ENCODE data around the gene MLPH. TPM values are rescaled to one million over a fixed set of nuclear protein-coding genes. Genes with fewer than 3 reads are reported as not detected.
"Not testable (repeated sequence)": the region's sequence is repeated elsewhere in the genome, so short reads cannot be mapped to it uniquely, and the experiment has no call there.

MLPH gene
- polyA plus RNA-seq, 1 donor, result 31.8 TPM

DNA sequence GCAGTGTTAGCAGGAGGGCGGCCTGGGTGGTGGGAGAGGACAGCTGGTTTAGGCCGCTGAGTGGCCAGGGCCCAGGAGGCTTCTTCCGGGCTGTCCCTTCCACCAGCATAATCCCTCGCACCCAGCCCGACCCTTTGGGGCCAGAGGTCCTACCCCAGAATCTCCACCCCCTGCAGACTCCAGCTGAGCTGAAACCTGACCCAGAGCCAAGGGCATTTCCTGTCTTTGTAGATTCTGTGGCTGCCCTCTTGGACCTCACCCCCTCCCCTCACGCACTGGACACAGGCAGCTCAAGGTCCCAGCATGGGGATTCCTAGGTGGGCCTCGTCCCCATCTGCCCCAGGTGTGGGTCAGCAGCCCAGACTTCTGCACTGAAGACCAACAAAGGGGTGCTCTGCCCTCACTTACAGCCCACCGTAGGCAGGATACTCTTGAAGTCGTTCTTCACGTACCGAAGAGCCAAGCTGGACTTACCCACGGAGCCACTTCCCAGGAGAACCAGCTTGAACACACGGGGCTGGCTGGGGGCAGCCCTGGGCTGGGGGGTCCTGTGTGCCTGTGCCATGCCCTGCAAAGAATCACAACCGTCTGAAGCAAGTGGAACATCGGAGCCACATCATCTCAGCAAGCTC, 98.7 kb downstream of the MLPH start:
- H3K27me3 ChIP-seq (ENCODE audit: control insufficient read depth, insufficient read depth, low read length), result no peaks in the 10 kb centered on the region
- no peaks in the 10 kb centered on the region for H3K9me3 ChIP-seq (ENCODE audit: control insufficient read depth, low read depth, low read length)
- WGBS (ENCODE audit: insufficient coverage, low lambda C conversion rate), result no CpG with 5 or more reads among the region's 15 CpGs
- peaks cover 8% of the 10 kb centered on the region for H3K4me1 ChIP-seq (ENCODE audit: control insufficient read depth, insufficient read depth, low read length)
- peaks cover 36% of the 10 kb centered on the region for H3K36me3 ChIP-seq (ENCODE audit: control insufficient read depth, insufficient read depth, low read length)
- no peak overlapping the region for H3K4me3 ChIP-seq (ENCODE audit: low read length)
- no peak for DNase-seq
- no peak overlapping the region for H3K27ac ChIP-seq (ENCODE audit: low read length)

DNA sequence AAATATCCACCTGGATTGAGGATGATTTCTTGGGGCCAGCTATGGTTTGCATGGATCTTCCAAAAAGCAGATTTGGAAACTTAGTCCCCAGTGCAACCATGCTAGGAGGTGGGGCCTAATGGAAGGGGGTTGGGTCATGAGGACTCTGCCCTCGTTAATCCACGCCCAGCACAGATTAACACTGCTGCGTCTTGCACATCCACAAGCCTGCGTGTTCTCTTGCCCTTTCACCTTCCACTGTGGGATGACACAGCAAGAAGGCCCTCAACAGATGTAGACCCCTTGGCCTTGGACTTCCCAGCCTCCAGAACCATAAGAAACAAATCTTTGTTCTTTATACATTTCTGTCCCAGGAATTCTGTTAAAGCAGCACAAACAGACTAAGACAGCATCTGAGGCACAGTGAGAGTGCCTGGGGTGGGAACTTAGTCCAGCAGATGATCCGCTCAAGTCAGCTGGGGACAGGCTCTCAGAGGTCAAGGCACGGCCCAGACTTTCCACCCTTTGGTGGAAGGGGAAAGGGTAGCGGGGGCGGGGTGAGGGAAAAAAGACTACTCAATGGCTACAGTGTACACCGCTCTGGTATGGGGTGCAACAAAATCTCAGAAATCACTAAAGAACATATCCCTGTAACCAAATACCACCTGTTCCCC, 101.1 kb downstream of the MLPH start:
- Histone ChIP-seq H3K27me3 (ENCODE audit: control insufficient read depth, insufficient read depth, low read length) (no peaks in the 10 kb centered on the region), H3K9me3 (ENCODE audit: control insufficient read depth, low read depth, low read length) (no peaks in the 10 kb centered on the region), H3K4me3 (ENCODE audit: low read length) (peak overlapping the region; percentile 59), H3K36me3 (ENCODE audit: control insufficient read depth, insufficient read depth, low read length) (peaks cover 25% of the 10 kb centered on the region), H3K4me1 (ENCODE audit: control insufficient read depth, insufficient read depth, low read length) (peaks cover 19% of the 10 kb centered on the region), H3K27ac (ENCODE audit: low read length) (peak overlapping the region; percentile 96)
- peak; percentile 43 to 70 for DNase-seq
- WGBS (ENCODE audit: insufficient coverage, low lambda C conversion rate), result 100% methylated on average over 1 of the region's 9 CpGs

DNA sequence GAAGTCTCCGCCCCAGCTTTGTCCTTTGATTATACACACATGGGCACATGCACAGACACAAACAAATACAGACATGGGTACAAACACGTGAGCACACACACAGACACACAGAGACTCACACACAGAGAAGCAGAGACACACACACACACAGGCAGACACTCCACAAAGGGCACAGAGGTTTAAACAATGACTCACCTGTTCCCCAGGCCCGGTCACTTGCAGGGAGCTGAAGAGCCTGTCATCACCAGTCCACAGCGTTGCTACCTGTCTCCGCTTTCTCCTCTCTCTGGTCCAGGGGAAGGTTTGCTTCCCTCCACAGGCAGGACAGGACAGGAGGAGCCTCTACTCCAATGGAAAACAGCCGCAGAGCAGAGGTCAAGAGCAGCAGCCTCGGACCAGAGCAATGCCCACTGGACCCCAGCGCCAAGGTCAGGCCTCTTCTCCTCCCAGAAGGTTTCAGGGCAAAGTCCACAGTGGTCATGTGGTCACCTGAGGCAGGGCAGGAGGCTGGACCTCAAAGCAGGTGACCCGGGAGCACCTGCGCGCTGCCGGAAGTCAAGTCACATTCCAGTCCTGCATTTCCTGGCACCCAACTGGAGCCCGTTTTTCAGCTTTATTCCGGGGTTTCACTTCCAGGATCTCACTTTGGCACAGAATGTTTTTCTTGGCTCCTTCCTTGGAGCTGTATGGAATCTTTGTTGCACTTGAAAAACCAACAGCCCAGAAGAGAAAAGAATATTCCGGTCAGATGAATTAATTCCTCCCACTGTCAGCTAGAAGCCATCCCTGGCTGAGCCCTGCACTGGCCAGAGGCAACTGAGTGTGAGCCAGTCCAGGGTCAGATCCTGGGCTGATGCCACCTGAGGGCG, 103.5 kb downstream of the MLPH start, which contains the start of gene RAB17:
TSS of gene RAB17 (minus strand) at position 463 of the 869 bp plus-strand sequence. CDS start 4,580 bp downstream, outside the sequence.
- WGBS (ENCODE audit: insufficient coverage, low lambda C conversion rate), result 20% methylated on average over 1 of the region's 16 CpGs
- H3K4me1 ChIP-seq (ENCODE audit: control insufficient read depth, insufficient read depth, low read length), result peaks cover 41% of the 10 kb centered on the region

DNA sequence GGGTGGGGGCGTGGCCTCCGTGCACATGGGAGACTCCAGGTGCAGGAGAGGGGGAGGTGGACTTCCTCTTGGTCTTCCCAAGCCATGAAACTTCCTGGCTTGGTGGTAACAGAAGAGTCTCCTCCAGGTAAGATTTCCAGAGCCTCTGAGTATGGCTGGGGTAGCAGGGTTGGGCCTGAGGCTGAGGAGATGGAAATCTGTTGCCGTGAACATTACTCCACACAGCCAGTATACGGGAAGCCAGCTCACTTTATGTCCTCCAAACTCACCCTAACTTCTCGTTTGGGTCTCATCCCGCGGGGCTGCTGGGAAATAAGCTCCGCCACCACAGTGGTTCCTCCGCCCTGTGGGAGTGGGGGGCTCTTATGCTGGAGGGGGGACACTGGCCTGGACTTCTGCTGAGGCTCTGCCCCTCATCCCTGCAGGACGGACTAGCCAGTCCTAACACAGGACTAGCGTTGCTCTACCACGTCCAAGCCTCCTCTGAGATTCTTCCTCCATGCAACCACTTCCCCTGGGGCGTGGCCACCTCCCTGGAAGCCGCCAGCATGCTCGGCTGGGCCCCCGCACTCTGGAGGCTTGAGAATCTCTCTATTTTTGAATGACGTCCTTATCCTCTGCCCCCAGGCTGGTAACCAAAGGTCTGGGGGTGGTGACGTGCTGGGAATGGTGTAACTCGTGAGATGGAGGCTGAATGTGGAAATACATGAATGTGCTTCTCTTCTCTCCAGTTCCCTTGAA, 104.3 kb downstream of the MLPH start:
- WGBS (ENCODE audit: insufficient coverage, low lambda C conversion rate), result 59% methylated on average over 2 of the region's 19 CpGs
- H3K27me3 ChIP-seq (ENCODE audit: control insufficient read depth, insufficient read depth, low read length), result no peaks in the 10 kb centered on the region
- H3K4me1 ChIP-seq (ENCODE audit: control insufficient read depth, insufficient read depth, low read length), result peaks cover 47% of the 10 kb centered on the region
- peak overlapping the region; percentile 59 for H3K4me3 ChIP-seq (ENCODE audit: low read length)
- no peaks in the 10 kb centered on the region for H3K9me3 ChIP-seq (ENCODE audit: control insufficient read depth, low read depth, low read length)
- DNase-seq, result peak in 1 of 2 donors; percentile 58
- no peaks in the 10 kb centered on the region for H3K36me3 ChIP-seq (ENCODE audit: control insufficient read depth, insufficient read depth, low read length)
- peak overlapping the region; percentile 96 for H3K27ac ChIP-seq (ENCODE audit: low read length)

More for the DNA sequence above, 103.5 kb downstream of the MLPH start, which contains the start of gene RAB17:
- H3K36me3 ChIP-seq (ENCODE audit: control insufficient read depth, insufficient read depth, low read length), result peaks cover 7% of the 10 kb centered on the region
- H3K4me3 ChIP-seq (ENCODE audit: low read length), result peak within 1 kb of the TSS; percentile 59
- DNase-seq, result peak; percentile 92 to 95
- no peaks in the 10 kb centered on the region for H3K27me3 ChIP-seq (ENCODE audit: control insufficient read depth, insufficient read depth, low read length)
- H3K27ac ChIP-seq (ENCODE audit: low read length), result peak within 1 kb of the TSS; percentile 96
- no peaks in the 10 kb centered on the region for H3K9me3 ChIP-seq (ENCODE audit: control insufficient read depth, low read depth, low read length)

DNA sequence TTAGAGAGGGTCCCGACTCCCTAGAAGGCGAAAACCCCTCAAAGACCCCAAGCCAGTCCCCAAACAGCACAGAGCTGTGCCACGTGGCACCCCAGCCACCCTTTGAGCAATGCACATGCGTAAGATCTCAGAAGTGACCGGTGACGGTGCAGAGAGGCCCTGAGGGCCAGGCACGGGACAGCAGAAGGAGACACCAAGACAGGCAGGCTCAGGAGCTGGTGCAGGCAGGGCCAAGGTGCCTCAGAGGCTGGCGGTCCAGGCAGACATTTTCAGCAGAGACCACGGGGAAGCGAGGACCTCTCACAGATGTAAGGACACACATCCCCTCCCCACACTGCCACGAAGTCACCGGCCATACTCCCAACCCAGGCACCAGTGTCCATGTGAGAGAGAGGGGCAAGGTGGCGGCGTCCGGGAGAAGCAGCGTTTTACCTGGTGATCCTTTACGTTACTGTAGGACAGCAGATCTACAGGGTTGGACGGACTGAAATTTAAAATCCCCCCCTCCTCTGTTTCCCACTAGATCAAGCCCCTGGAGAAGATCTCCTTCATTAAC, 105.5 kb downstream of the MLPH start:
- Histone ChIP-seq H3K36me3 (ENCODE audit: control insufficient read depth, insufficient read depth, low read length) (no peaks in the 10 kb centered on the region), H3K27me3 (ENCODE audit: control insufficient read depth, insufficient read depth, low read length) (no peaks in the 10 kb centered on the region), H3K9me3 (ENCODE audit: control insufficient read depth, low read depth, low read length) (no peaks in the 10 kb centered on the region), H3K27ac (ENCODE audit: low read length) (no peak overlapping the region), H3K4me1 (ENCODE audit: control insufficient read depth, insufficient read depth, low read length) (peaks cover 54% of the 10 kb centered on the region), H3K4me3 (ENCODE audit: low read length) (no peak overlapping the region)
- WGBS (ENCODE audit: insufficient coverage, low lambda C conversion rate), result no CpG with 5 or more reads among the region's 18 CpGs
- DNase-seq, result no peak

DNA sequence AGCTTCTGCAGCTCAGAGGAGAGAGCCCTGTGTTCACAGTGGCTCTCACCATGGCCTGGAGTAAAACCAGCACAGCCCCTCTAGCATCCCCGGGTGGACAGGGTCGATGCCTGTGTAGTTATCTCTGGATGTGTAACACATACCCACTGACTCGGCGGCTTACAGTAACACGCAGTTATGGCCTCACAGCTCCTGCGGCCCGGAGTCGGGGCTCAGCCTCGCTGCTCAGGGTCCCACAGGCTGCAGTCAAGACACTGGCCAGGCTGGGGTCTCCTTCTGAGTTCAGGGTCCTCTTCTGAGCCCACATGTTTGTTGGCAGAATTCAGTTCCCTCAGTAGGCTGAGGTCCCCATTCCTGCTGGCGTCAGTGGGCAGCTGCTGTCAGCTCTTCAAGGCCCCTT, 106.0 kb downstream of the MLPH start:
- no peak overlapping the region for H3K27ac ChIP-seq (ENCODE audit: low read length)
- no peak overlapping the region for H3K4me3 ChIP-seq (ENCODE audit: low read length)
- H3K36me3 ChIP-seq (ENCODE audit: control insufficient read depth, insufficient read depth, low read length), result no peaks in the 10 kb centered on the region
- peaks cover 54% of the 10 kb centered on the region for H3K4me1 ChIP-seq (ENCODE audit: control insufficient read depth, insufficient read depth, low read length)
- H3K9me3 ChIP-seq (ENCODE audit: control insufficient read depth, low read depth, low read length), result no peaks in the 10 kb centered on the region
- no peak for DNase-seq
- no peaks in the 10 kb centered on the region for H3K27me3 ChIP-seq (ENCODE audit: control insufficient read depth, insufficient read depth, low read length)
- WGBS (ENCODE audit: insufficient coverage, low lambda C conversion rate), result no CpG with 5 or more reads among the region's 10 CpGs

DNA sequence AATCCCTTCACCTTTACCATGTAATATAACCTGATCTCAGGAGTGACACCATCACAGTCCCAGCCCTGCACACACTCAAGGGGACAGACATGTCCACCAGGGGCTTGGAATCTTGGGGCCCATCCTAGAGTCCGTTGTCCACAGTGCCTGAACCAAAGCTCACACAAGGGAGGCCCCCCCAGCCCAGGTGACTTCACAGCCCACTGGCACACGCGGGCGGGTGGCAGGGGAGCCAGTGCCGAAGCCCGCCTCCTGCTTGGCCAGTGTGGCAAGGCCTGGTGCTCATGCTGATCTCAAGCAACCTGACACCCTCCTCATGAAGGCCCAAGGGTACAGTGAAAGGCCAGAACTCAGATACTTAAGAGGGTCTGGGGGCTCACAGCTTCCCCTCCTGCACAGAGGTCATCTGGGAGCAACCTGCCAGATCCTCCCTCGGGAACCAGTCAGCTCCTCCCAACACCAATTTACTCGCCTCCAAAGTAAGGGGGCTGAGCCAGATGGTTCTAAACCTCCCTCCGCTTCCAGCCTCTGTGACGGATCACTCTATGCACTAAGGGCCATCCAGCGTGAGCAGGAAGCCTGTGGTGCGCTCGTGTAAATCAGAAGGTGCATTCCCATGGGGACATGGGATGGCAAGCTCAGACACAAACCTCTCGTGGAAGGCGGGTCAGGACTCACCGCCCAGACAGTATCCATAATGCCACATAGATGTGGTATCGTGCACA, 106.7 kb downstream of the MLPH start:
- Histone ChIP-seq H3K4me1 (ENCODE audit: control insufficient read depth, insufficient read depth, low read length) (peaks cover 54% of the 10 kb centered on the region), H3K9me3 (ENCODE audit: control insufficient read depth, low read depth, low read length) (no peaks in the 10 kb centered on the region), H3K27me3 (ENCODE audit: control insufficient read depth, insufficient read depth, low read length) (no peaks in the 10 kb centered on the region), H3K36me3 (ENCODE audit: control insufficient read depth, insufficient read depth, low read length) (no peaks in the 10 kb centered on the region), H3K4me3 (ENCODE audit: low read length) (no peak overlapping the region), H3K27ac (ENCODE audit: low read length) (peak overlapping the region; percentile 74)
- WGBS (ENCODE audit: insufficient coverage, low lambda C conversion rate), result 100% methylated on average over 1 of the region's 17 CpGs
- DNase-seq, result no peak

DNA sequence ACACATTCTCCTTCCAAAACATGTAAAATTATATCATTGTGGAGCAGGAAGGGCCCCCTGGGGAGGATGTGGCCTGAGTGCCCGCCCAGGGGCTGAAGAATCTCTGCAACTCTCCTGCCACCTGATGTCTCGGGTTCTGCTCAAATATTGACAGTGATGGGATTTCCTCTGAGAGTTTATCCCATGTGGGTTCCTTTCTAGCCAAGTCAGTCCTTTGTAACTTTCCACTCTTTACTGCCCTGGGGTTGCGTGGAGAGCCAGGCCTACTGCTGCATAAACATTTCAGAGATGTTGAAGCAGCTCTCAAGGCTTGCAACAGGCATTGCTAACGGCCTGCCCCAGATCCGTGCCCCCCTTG, 107.4 kb downstream of the MLPH start:
- H3K27me3 ChIP-seq (ENCODE audit: control insufficient read depth, insufficient read depth, low read length), result no peaks in the 10 kb centered on the region
- no peaks in the 10 kb centered on the region for H3K36me3 ChIP-seq (ENCODE audit: control insufficient read depth, insufficient read depth, low read length)
- H3K4me3 ChIP-seq (ENCODE audit: low read length), result no peak overlapping the region
- DNase-seq, result no peak
- no CpG with 5 or more reads among the region's 5 CpGs for WGBS (ENCODE audit: insufficient coverage, low lambda C conversion rate)
- H3K27ac ChIP-seq (ENCODE audit: low read length), result peak overlapping the region; percentile 74
- H3K4me1 ChIP-seq (ENCODE audit: control insufficient read depth, insufficient read depth, low read length), result peaks cover 54% of the 10 kb centered on the region
- H3K9me3 ChIP-seq (ENCODE audit: control insufficient read depth, low read depth, low read length), result no peaks in the 10 kb centered on the region

DNA sequence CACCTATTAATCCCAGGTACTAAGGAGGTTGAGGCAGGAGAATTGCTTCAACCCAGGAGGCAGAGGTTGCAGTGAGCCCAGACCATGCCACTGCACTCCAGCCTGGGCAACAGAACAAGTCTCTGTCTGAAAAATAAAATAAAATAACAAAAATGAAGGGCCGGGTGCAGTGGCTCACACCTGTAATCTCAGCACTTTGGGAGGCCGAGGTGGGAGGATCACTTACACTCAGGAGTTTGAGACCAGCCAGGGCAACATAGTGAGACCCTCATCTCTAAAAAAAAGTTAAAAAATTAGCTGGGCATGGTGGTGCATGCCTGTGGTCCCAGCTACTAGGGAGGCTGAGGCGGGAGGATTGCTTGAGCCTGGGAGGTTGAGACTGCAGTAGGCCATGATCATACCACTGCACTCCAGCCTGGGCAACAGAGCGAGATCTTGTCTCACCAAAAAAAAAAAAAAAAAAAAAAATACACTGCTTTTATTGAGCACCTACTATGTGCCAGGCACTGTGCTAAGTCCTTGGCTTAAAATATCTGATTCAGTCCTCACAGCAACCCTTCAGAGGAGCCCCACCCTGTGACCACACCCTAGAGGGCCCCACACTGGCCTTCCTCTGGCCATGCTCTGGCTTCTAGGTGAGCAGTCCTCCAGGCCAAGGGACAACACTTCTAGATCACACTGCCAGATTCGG, 108.9 kb downstream of the MLPH start:
- Histone ChIP-seq H3K27ac (ENCODE audit: low read length) (peak overlapping the region; percentile 74), H3K4me1 (ENCODE audit: control insufficient read depth, insufficient read depth, low read length) (peaks cover 67% of the 10 kb centered on the region)
- not testable (repeated sequence) for H3K4me3 ChIP-seq (ENCODE audit: low read length); DNase-seq; H3K9me3 ChIP-seq (ENCODE audit: control insufficient read depth, low read depth, low read length); H3K36me3 ChIP-seq (ENCODE audit: control insufficient read depth, insufficient read depth, low read length); H3K27me3 ChIP-seq (ENCODE audit: control insufficient read depth, insufficient read depth, low read length)
- no CpG with 5 or more reads among the region's 5 CpGs for WGBS (ENCODE audit: insufficient coverage, low lambda C conversion rate)
